HepG2 (cell line): ENCODE measurements around the gene BCL11B. TPM values are rescaled to one million over a fixed set of nuclear protein-coding genes. Genes with fewer than 3 reads are reported as not detected.

ENCODE experiments used
- ATAC-seq: fragments of 200-7000 bp; cut with Tn5 transposase; 3 replicates; pipeline ENCODE4 v1.9.1; 2020; ENCODE audit warnings: mild to moderate bottlenecking, moderate library complexity
- BruUV-seq: library from RNA; stranded (reverse); fragments of 400-500 nt; replicated peaks from 2 replicates; lab custom pipeline; 2021; lab: Mats Ljungman, UMichigan
- CTCF ChIA-PET: fragments of 300-600 bp; formaldehyde crosslinking; extraction: SDS; loops from one replicate; lab custom pipeline; 2021; ENCODE audit warnings: low total read pairs, inconsistent platforms, low intra/inter-chr PET ratio; lab: Yijun Ruan, JAX
- POLR2A ChIA-PET: fragments of 350-600 bp; sonication (Branson Sonifier 250); formaldehyde crosslinking; loops from one replicate; lab custom pipeline; 2020; ENCODE audit warnings: antibody characterized with exemption, inconsistent platforms; lab: Yijun Ruan, JAX
- DNase-seq: peaks from one replicate; pipeline ENCODE4 v3.0.0-alpha.2; 2015; ENCODE audit warnings: low spot score
- FAIRE-seq: peaks from 3 replicates; lab custom pipeline; 2011; peaks lifted over from hg19 to GRCh38; lab: Jason Lieb, UNC
- H2AFZ ChIP-seq: one replicate; pipeline ENCODE4 v1.6.1; 2011; ENCODE audit warnings: low read length, inconsistent platforms
- H3K27ac ChIP-seq: fragments of 300-600 bp; 3 replicates; pipeline ENCODE4 v1.8.0; 2011; ENCODE audit warnings: mixed run types, mild to moderate bottlenecking, mixed read lengths, low read length, inconsistent platforms; ENCODE audit not compliant: insufficient read depth; ENCODE audit errors: extremely low read length
- H3K27me3 ChIP-seq, 2 experiments: fragments of 200-600 bp in 1 of 2; 2 replicates in 1 of 2; 3 replicates in 1 of 2; pipeline versions ENCODE4 v1.6.0 to v1.8.0; 2011; ENCODE audit warnings: low read length in 2 of 2, mild to moderate bottlenecking in 2 of 2, moderate library complexity in 2 of 2, inconsistent platforms in 1 of 2; ENCODE audit not compliant: insufficient read depth in 2 of 2, control insufficient read depth in 1 of 2
- H3K36me3 ChIP-seq, 2 experiments: fragments of 200-600 bp in 1 of 2; replicated peaks in 1 of 2; 2 replicates in 1 of 2; 3 replicates in 1 of 2; pipeline versions ENCODE4 v1.5.1 to v1.8.0; 2011; ENCODE audit warnings: low read length in 2 of 2, inconsistent platforms in 1 of 2; ENCODE audit not compliant: insufficient read depth in 2 of 2, control insufficient read depth in 1 of 2
- H3K4me1 ChIP-seq: 2 replicates; pipeline ENCODE4 v1.5.1; 2012; ENCODE audit warnings: low read length, inconsistent platforms; ENCODE audit not compliant: insufficient read depth
- H3K4me2 ChIP-seq: 2 replicates; pipeline ENCODE4 v1.6.0; 2011; ENCODE audit warnings: low read depth, low read length, inconsistent platforms
- H3K4me3 ChIP-seq, 3 experiments: fragments of 200-600 bp in 1 of 3; sonication (generic), shearing (Covaris generic) in 1 of 3; replicated peaks in 1 of 3; 2 replicates each; pipeline ENCODE4 v1.5.1; 2011 to 2016; ENCODE audit warnings: low read length in 3 of 3, inconsistent platforms in 2 of 3, low read depth in 2 of 3, mild to moderate bottlenecking in 2 of 3, control low read depth in 1 of 3, mixed read lengths in 1 of 3; ENCODE audit not compliant: insufficient read depth in 1 of 3
- H3K79me2 ChIP-seq: one replicate; pipeline ENCODE4 v1.6.1; 2011; ENCODE audit warnings: low read length, inconsistent platforms; ENCODE audit not compliant: insufficient read depth
- H3K9ac ChIP-seq: 2 replicates; pipeline ENCODE4 v1.6.0; 2011; ENCODE audit warnings: mild to moderate bottlenecking, low read depth, low read length, inconsistent platforms; ENCODE audit not compliant: insufficient read depth
- H3K9me3 ChIP-seq: 2 replicates; pipeline ENCODE4 v1.5.1; 2012; ENCODE audit warnings: mild to moderate bottlenecking, low read length
- H4K20me1 ChIP-seq: 2 replicates; pipeline ENCODE4 v1.6.0; 2011; ENCODE audit warnings: inconsistent platforms, mild to moderate bottlenecking, low read length, moderate library complexity; ENCODE audit not compliant: insufficient read depth
- KAT2B ChIP-seq: fragments of 150-350 bp; IDR thresholded peaks from 2 replicates; pipeline ENCODE4 v1.6.1; 2014; ENCODE audit warnings: low read depth, low read length, borderline replicate concordance
- MLLT10 ChIP-seq: sonication (generic); formaldehyde crosslinking; IDR thresholded peaks from 2 replicates; pipeline ENCODE4 v1.4.0; 2020; ENCODE audit warnings: missing genetic modification reagents
- NR2F1 ChIP-seq, 2 experiments: fragments of 450-650 bp in 1 of 2; formaldehyde crosslinking in 1 of 2; IDR thresholded peaks; 2 replicates each; pipeline versions ENCODE4 v1.5.0 to v1.6.1; 2016 to 2020; ENCODE audit warnings: mild to moderate bottlenecking in 1 of 2, missing compliant biosample characterization in 1 of 2, missing genetic modification reagents in 1 of 2, moderate library complexity in 1 of 2
- SMARCE1 ChIP-seq: fragments of 450-650 bp; IDR thresholded peaks from 2 replicates; pipeline ENCODE4 v1.6.1; 2017; ENCODE audit warnings: borderline replicate concordance
- SOX5 ChIP-seq: IDR thresholded peaks from 2 replicates; pipeline ENCODE4 v1.6.1; 2016; ENCODE audit warnings: borderline replicate concordance
- TEAD2 ChIP-seq: sonication (generic); formaldehyde crosslinking; IDR thresholded peaks from 2 replicates; pipeline ENCODE4 v1.9.0; 2021; ENCODE audit warnings: missing genetic modification reagents
- ZNF274 ChIP-seq: sonication (generic); formaldehyde crosslinking; IDR thresholded peaks from 2 replicates; pipeline ENCODE4 v1.5.1; 2020; ENCODE audit warnings: mild to moderate bottlenecking, missing genetic modification reagents
- ZNF775 ChIP-seq: sonication (generic); formaldehyde crosslinking; IDR thresholded peaks from 2 replicates; pipeline ENCODE4 v1.4.0; 2020; ENCODE audit warnings: missing genetic modification reagents, mild to moderate bottlenecking, moderate library complexity, borderline replicate concordance
- WGBS: methylation state at CpG from one replicate; pipeline ENCODE4 v1.1.6; 2017; ENCODE audit warnings: low lambda C conversion rate; 5-methylcytosine and 5-hydroxymethylcytosine counted together
- in situ Hi-C: cut with HindIII; loops from 2 replicates; pipeline ENCODE4 v1.10.0; 2017; ENCODE audit warnings: low pct_unique_long_range_greater_than_20kb; ENCODE audit not compliant: extremely low pct_ligation_motif_present
- intact Hi-C: fragments of 100-400 bp; cut with micrococcal nuclease; formaldehyde crosslinking; loops from one replicate; pipeline ENCODE4 v1.10.0; 2022; ENCODE audit not compliant: unreplicated experiment
- polyA plus RNA-seq, 8 experiments: library from polyadenylated mRNA; depleted of rRNA in 3 of 8; stranded (reverse) in 7 of 8; unstranded in 1 of 8; fragments of >200 nt; fragmentation: Illumina TruSeq in 4 of 8; extraction: Trizol in 4 of 8; gene quantifications; 2 replicates each; pipeline versions ENCODE4 v1.2.1 to v1.2.3, GENCODE V29; 2011 to 2016; ENCODE audit warnings: low read depth in 4 of 8, missing spikeins in 1 of 8, mixed read lengths in 1 of 8; ENCODE audit not compliant: insufficient read depth in 1 of 8
- total RNA-seq, 5 experiments: library from RNA; depleted of rRNA; stranded (reverse); fragments of >200 nt; fragmentation: Illumina TruSeq; extraction: Trizol; gene quantifications; 2 replicates each; pipeline ENCODE4 v1.2.3, GENCODE V29; 2016; ENCODE audit warnings: low read depth in 1 of 5
- TF ChIP-seq, protein P1 (sequence below): sonication (generic); formaldehyde crosslinking; IDR thresholded peaks from 2 replicates; pipeline ENCODE4 v1.5.0; 2020; ENCODE audit warnings: mild to moderate bottlenecking, missing genetic modification reagents, moderate library complexity
- TF ChIP-seq, protein P2 (sequence below), 2 experiments: fragments of 450-650 bp in 1 of 2; sonication (generic) in 1 of 2; formaldehyde crosslinking in 1 of 2; IDR thresholded peaks; 2 replicates each; pipeline versions ENCODE4 v1.6.1 to v1.8.0; 2016 to 2022; ENCODE audit warnings: antibody characterized with exemption in 1 of 2, mild to moderate bottlenecking in 1 of 2, missing genetic modification reagents in 1 of 2

The BCL11B gene
- total and polyA plus RNA-seq, 2 of the 13 experiments (the other 11 are each of a cell fraction or from before 2014, with no cell fraction given), result not detected

DNA sequence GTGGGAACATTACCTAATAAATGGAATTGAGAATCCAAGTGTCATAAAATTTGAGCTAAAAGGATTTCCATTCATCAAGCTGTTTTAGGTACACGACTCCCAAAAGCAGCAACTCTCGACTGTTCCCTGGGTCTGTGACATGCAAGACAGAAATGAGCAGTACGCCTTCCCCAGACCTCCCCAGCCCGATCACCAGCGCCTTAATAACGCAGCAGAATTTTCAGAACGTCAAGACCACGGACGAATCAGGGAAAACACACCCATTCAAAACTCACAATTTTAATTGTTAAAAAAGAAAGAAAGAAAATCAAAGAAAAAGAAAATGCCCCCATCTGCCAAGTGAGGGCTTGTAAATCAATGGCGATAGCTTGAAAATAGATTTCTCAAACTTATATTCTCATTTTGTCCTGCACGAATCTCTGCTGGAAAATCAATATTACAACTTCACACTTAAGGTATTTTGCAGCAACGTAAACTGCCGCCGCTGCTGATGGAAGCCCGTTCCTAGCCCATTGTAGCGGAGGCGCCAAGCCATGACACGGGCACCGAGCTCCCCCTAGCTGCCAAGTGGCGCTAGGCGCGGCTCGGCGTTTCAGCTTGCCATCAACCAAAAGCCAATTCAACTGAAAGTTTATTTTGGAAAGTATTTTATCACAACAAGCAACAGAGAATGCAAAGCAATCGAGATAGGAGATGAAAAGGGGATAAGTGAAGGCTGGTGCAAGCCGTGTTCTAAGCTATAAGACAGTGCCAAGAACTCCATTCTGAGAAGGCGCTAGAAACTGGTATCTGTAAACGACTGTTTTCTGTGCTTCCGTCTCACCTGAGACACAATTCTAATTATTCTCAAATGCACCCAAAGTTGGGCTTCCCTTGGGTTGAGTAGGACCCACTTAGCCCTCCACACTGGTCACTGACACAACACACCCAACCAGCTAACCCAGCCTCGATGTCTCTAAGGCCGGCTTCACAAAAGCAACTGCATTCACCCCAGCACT is 5.5 kb downstream of the BCL11B start:
- FAIRE-seq, result peak; percentile 62
- 13% methylated on average over 31 of the region's 31 CpGs for WGBS
- TF ChIP-seq, protein P1, sequence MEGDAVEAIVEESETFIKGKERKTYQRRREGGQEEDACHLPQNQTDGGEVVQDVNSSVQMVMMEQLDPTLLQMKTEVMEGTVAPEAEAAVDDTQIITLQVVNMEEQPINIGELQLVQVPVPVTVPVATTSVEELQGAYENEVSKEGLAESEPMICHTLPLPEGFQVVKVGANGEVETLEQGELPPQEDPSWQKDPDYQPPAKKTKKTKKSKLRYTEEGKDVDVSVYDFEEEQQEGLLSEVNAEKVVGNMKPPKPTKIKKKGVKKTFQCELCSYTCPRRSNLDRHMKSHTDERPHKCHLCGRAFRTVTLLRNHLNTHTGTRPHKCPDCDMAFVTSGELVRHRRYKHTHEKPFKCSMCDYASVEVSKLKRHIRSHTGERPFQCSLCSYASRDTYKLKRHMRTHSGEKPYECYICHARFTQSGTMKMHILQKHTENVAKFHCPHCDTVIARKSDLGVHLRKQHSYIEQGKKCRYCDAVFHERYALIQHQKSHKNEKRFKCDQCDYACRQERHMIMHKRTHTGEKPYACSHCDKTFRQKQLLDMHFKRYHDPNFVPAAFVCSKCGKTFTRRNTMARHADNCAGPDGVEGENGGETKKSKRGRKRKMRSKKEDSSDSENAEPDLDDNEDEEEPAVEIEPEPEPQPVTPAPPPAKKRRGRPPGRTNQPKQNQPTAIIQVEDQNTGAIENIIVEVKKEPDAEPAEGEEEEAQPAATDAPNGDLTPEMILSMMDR, result peak; percentile 94
- TF ChIP-seq MLLT10 (no peak), NR2F1 (CRISPR knock-in tag; IDR thresholded peaks at IDR 0.05) (no peak), SOX5 (CRISPR knock-in tag) (0 out of 2 replicates have a peak, but pooled peaks have one; percentile 12), ZNF775 (CRISPR knock-in tag) (no peak), SMARCE1 (no peak), TEAD2 (no peak), ZNF274 (CRISPR knock-in tag) (peak; percentile 21; the same call in 1 of the 2 replicates), KAT2B (no peak)
- TF ChIP-seq, protein P2, sequence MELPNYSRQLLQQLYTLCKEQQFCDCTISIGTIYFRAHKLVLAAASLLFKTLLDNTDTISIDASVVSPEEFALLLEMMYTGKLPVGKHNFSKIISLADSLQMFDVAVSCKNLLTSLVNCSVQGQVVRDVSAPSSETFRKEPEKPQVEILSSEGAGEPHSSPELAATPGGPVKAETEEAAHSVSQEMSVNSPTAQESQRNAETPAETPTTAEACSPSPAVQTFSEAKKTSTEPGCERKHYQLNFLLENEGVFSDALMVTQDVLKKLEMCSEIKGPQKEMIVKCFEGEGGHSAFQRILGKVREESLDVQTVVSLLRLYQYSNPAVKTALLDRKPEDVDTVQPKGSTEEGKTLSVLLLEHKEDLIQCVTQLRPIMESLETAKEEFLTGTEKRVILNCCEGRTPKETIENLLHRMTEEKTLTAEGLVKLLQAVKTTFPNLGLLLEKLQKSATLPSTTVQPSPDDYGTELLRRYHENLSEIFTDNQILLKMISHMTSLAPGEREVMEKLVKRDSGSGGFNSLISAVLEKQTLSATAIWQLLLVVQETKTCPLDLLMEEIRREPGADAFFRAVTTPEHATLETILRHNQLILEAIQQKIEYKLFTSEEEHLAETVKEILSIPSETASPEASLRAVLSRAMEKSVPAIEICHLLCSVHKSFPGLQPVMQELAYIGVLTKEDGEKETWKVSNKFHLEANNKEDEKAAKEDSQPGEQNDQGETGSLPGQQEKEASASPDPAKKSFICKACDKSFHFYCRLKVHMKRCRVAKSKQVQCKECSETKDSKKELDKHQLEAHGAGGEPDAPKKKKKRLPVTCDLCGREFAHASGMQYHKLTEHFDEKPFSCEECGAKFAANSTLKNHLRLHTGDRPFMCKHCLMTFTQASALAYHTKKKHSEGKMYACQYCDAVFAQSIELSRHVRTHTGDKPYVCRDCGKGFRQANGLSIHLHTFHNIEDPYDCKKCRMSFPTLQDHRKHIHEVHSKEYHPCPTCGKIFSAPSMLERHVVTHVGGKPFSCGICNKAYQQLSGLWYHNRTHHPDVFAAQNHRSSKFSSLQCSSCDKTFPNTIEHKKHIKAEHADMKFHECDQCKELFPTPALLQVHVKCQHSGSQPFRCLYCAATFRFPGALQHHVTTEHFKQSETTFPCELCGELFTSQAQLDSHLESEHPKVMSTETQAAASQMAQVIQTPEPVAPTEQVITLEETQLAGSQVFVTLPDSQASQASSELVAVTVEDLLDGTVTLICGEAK (IDR thresholded peaks at IDR 0.05), result no peak
- TF ChIP-seq, protein P2 (CRISPR knock-in tag; IDR thresholded peaks at IDR 0.05), result no peak

More for the DNA sequence above, 5.5 kb downstream of the BCL11B start:
- Histone ChIP-seq H3K4me1 (peaks cover 3% of the 10 kb centered on the region), H3K27ac (no peak overlapping the region), H3K9ac (no peak overlapping the region), H3K4me2 (no peak overlapping the region), H3K36me3 (no peaks in the 10 kb centered on the region), H2AFZ (no peak overlapping the region), H3K9me3 (no peaks in the 10 kb centered on the region), H3K27me3 (peaks cover 8 to 72% of the 10 kb centered on the region in 2 experiments), H4K20me1 (no peaks in the 10 kb centered on the region), H3K79me2 (no peaks in the 10 kb centered on the region), H3K4me3 (no peak overlapping the region)
- ChIA-PET CTCF (no interaction called here), POLR2A (no interaction called here)
- ATAC-seq (peak; percentile 85), DNase-seq (peak; percentile 24)
- no TSS peak for BruUV-seq
- in situ Hi-C loops (loop anchor here (10.0 to 25.0 kb wide), 3 partner anchors 142 to 1279 kb away; no protein-coding TSS in a partner anchor), intact Hi-C loops (loop anchor here (5.0 to 10.0 kb wide), 3 partner anchors 1129 to 1972 kb away; no protein-coding TSS in a partner anchor)
